TTC549 (cell line): ENCODE data around the gene STPG2.

Source experiments
- FAIRE-seq: peaks from 2 replicates; lab custom pipeline; 2012; peaks lifted over from hg19 to GRCh38; lab: Jason Lieb, UNC

The STPG2 gene

DNA sequence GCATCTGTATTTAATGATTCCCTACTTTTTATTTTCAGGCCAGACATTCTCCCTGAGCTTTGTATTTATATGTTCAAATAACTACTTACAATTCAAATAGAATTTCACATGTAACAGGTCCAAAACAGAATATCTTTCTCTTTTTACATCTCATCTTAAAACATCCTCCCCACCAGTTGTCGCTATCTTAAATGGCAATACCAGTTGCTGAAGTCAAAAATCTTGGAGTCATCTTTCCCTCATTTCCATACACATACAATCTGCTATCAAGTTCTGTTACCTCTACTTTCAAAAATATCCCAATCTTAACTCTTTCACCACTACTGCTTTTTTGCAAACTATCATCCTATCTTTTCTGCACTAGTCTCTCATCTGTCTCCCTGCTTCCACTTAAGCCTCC is 330.5 kb downstream of the STPG2 start:
- no peak for FAIRE-seq

DNA sequence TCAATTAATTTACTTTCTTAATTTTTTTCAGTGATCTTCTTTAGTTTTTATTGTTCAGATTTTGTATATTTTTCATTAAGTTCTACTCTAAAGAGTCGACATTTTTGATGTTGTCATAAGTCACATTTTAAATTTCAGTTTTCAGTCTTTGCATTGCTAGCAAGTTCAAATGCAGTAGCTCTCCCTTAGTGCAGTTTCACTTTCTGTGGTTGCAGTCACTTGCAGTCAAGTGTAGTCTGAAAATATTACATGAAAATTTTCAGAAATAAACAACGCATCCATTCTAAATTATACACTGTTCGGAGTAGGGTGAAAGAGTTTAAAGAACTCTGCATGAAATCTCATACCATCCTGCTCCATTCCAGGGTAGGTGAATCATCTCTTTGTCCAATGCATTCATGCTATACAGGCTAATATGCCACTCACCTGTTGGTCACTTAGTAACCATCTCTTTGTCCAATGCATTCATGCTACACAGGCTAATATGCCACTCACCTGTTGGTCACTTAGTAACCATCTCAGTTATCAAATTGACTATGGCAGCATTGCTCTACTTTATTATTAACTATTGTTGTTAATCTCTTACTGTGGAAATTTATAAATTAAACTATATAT is 356.9 kb downstream of the STPG2 start:
- no peak for FAIRE-seq

DNA sequence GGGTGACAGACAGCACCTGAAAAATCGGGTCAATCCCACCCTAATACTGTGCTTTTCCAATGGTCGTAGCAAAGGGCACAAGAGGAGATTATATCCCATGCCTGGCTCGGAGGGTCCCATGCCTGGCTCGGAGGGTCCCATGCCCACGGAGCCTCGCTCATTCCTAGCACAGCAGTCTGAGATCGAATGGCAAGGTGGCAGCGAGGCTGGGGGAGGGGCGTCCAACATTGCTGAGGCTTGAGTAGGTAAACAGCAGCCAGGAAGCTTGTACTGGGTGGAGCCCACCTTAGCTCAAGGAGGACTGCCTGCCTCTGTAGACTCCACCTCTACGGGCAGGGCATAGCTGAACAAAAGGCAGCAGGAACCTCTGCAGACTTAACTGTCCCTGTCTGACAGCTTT is 365.1 kb downstream of the STPG2 start:
- FAIRE-seq: no peak

DNA sequence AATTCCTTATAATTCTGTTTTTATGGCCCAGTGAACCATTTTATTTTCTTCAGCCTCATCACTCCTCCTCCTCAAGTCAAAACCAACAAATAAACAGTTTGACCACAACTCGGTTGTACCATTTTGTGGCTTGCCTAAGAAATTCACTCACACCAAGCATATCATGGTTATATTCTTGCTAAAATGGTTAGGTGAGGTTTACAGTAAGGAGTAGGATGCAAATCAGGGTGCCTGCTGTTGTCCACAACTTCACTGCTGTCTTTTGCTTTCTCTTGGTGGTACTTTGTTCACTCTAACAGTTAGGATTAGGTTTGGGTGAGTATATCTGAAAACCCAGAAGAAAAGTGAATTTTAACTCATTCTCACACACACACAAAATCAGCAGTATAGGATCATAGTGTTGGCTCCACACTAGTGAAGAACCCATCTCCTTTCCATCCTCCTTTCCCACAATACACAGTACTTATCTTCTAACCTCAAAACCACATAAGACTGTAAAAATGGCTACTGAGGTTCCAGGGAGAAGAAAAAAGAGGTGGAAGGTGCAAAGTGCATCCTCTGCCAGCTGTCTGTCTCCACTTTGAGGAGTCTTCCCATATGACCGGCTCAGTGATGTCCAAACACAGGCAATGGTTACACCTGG is 368.8 kb downstream of the STPG2 start:
- no peak for FAIRE-seq

DNA sequence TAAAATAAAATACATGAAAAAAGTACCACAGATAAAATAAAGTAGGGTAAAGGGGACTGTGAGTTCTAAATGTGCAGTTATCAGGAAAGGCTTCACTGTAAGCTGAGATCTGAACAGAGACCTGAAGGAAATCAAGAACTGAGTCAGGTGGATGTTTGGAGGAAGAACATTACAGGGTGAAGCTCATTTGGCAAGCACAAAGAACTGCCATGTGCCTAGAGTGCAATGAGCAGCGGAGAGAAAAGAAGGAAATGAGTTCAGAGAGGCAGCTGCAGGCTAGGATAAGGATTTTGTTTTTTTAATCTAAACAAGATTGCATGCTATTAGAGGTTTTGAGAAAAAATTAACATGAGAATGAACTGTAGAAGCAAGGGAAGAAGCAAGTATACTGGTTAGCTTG is 373.1 kb downstream of the STPG2 start:
- no peak for FAIRE-seq

DNA sequence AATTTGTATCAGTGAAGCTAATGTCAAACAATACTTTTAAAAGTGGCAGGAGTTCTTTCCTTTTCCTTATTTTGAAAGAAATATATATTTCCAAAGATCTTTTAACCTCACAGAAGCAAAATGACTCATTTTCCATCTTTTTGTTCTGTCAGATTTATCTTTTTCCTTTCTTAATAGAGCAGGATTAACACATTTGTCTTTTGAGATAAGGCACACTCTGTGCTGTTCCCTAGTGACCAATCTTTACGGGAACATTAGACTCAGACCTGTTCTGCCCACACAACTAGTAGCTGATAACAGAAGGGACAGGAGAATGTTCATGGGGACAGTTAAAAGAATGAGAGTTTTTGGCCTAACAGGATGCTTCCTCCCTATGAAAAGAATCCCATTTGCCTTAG is 381.2 kb downstream of the STPG2 start:
- no peak for FAIRE-seq

DNA sequence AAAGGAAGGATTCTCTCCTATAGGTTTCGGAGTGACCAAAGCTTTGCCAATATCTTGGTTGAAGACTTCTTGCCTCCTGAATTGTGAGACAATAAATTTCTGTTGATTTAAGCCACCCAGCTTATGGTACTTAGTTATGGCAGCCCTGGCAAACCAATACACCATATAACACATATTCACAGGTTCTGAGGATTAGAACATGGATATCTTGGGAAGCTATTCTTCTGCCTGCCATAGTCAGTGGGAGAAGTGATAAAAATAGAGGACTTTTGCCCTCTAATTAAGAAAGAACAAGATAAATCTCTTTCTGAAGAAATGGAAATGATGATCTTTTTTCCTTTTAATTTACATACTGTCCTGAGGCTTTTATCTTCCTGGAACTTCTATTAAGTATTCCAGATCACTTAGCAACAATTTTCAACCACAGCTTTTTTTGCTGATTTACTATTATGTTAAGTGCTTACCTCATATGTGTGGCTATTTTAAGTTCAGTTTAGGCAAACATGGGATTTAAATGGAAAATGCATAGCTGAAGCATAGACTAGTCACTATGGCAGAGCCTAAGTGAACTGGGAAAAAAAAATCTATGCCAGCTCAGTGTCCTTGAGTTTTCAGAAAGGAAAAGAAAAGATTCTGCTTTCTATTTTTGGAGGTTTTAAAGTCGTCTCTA is 381.7 kb downstream of the STPG2 start:
- no peak for FAIRE-seq

DNA sequence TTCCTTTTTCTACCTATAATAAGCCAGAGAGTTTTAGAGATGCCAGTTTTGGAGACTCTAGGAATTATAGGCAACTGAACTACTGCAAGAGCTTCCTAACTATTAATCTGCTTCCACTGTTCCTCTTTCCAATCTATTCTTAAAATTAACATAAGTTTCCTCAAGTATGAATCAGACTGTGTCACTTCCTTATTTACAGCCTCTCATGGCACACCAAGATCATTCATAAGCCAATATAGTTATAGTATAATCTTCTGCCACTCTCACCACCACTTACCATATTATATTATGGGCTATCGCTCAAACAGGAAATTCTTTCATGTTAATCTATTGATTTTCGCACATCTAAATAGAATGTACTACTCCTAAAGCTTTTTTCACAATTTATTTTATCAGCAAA is 383.5 kb downstream of the STPG2 start:
- FAIRE-seq: no peak

DNA sequence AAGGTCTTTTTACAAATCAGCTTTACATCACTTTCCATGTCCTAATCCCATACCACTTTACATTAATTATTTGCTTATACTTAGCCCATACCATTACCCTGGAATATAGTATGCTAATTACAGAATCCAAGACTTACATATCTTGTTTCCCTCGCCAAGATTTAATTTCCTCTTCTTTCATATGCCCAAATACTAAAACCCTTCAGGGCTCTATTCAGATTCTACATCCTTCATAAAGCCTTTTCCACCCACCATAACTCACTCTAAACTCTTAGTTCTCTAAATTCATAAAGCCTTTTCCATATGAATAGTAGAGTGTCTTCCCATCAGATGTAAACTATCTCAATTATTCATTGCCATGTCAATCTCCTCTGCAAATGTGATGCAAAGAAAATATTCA is 390.7 kb downstream of the STPG2 start:
- no peak for FAIRE-seq

DNA sequence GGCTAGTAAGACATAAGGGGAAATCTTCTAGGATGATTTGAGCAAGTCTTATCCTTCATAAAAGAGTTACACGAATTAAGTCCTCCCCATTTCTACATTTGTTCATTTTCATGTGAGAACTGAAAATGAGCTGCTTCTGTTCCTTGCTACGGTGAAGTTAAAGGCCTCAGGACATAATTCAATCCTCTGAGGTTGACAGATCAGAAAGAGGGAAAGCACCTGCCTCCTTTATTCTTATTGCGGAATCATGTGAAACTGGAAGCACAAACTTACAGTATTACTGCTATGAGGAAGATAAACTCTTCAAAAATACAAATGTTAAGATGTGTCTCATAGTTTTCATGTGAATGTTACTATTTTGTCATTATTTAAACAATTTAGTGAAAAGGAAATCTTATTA is 395.3 kb downstream of the STPG2 start:
- FAIRE-seq: no peak

DNA sequence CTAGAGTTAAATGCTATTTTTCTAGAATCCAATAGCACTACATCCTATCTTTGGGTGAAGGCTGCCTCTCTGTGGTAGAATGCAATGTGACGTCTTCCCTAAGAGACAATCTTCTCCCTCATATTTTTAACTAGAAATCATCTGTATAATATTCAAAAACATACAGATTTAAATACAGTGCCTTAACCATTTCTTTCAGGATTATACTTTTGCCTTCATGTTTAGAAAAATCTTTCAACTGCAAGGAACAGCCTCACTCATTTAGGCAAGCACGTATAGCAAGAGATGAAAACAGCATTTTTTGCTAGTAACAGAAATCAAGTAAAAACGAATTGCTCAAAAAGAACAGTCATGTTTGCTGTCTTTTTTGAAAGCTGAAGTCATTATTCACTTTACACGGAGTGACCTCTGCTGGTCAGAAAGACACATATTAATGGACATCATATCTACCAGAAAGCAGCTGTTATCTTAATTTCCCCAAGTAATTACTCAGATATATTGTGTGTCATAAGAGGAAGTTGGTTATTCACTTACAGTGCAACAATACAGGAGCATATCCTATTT is 422.3 kb downstream of the STPG2 start:
- no peak for FAIRE-seq

DNA sequence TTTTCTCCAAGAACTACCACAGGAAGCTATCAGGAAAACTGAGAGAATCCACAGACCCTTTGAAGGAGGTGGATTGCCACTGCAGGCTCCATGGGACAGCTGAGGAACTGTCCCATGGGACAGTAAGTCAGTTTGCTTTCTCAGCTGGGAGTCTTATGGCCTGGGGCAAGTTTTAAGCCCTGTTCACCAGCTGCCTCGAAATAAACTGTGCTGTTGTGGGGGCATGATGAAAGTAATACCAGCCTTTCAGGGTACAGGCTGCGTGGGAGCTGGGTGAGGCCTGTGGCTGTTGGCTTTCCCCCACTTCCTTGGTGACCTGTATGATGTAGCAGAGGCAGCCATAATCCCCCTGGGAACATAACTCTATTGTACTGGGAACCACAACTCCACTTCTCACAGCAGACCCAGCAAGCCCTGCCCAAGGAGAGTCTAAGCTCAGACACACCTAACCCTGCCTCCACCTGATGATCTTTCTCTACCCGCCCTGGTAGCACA is 452.1 kb downstream of the STPG2 start:
- no peak for FAIRE-seq

DNA sequence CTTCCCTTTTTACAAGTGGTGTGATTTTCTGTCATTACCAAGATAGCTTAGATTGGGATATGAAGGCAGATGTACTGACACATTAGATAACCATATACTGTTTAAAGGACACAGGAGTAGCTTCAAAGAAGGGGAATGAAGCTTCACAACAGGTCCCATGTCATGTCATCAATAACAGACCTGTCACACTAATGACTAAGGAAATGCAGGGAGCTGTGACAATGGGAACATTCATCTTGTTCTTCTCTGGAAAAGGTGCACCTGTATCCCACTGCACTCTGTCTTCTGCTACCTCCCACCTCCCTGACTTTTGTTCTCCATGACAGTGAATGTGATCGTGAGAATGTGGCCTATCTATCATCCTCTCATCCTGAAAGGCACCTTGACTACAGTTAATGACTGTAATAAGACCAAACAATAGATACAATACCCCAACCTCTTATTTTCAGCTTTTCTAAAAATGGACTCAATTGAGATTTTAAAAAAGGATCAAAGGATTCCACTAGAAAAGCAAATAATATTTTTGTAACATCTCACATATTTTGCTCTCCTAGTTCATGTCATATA is 472.5 kb downstream of the STPG2 start:
- FAIRE-seq: no peak

DNA sequence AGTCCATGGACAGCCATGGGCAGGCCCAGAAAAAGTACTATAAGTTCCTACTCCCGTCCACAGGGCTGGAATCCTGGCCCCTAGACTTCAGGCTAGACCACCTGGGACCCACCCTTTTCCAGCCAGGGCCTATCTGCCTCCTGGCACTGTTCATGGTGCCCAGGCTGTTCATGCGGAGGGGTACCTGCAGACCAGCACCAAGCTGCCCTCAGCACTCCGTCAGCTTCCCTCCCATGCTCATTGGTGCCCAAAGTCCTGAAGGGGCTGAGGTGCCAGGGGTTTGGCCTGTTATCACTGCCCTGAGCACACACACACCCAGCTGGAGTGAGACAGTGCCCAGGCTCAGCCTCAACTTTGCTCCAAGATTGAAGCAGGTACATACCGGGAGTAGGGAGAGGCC is 477.7 kb downstream of the STPG2 start:
- no peak for FAIRE-seq

DNA sequence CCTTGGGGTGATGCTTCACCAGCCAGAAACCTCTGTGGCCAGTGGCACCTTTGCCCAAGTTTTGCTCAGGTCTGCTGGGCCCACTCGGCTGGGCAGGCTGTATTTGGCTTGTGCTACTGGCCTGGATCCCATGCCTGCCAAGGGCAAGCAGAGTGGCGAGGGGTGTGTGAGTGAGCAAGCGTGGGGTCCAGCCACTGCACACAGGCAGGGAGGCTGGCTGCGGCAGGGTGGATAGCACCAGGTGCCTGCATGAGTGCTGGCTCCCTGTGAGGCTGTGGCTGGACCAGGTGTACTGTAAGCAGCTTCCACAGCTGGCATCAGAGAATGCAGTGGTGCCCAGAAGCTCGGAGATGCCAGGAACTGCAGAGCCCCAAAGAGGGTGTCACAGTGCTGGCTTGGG is 478.5 kb downstream of the STPG2 start:
- FAIRE-seq: no peak

DNA sequence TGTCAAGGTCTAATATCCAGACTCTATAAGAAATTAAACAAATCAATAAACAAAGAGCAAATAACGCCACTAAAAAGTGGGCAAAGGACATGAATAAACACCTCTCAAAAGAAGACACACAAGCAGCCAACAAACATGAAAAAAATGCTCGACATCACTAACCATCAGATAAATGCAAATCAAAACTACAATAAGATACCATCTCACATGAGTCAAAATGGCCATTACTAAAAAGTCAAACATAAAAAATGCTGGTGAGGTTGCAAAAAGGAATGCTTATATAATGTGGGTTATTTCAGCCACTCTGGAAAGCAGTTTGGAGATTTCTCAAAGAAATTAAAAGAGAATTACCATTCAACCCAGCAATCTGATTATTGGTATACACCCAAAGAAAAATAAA is 481.1 kb downstream of the STPG2 start:
- FAIRE-seq: no peak

DNA sequence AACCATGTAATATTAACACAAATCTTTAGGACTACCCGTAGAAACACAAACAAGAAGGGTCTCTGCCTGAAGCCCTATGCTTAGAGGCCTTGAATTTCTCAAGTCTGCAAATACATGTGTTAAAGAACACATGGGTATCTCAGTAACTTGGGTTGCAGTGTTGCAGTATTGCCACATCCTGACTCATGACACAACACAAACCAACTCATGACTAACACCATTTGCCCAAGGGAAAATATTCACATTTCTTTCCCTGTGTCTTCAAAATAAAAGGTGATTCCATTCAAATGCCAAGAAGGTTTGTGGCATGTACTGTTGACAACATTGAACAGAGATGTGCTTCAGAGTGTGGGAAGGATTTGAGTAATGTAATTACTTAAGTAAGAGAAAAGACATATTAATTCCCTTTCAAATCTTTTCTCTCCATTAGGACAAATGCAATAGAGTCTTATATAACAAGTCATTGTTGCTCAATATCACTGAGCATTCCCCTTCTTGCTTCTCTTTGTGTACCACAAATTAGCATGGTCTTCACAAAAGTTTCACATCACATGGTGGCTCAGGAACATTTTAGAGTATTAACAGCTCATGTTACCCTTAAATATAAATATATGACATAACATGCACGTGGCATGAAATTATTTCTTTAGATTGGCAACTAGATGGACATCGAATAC is 487.1 kb downstream of the STPG2 start:
- no peak for FAIRE-seq

DNA sequence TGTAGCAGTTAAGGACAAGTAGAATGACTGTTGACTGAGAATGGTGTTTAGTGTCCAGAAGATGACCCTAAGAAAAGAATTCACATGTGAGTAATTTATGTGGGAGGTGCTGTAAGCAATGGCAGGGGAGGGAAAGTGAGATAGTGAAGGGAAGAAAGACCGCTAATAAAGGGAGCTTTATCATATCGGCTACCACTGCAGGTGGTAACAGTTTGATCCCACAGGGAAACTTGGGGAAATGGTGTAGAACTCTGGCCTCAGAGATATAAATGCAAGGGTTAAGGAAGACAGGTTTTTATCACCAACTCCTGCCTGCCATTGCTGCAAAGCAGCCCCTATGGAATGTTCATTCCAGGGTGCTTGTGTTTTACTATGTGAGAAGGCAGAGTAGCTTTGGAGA is 489.6 kb downstream of the STPG2 start:
- no peak for FAIRE-seq

DNA sequence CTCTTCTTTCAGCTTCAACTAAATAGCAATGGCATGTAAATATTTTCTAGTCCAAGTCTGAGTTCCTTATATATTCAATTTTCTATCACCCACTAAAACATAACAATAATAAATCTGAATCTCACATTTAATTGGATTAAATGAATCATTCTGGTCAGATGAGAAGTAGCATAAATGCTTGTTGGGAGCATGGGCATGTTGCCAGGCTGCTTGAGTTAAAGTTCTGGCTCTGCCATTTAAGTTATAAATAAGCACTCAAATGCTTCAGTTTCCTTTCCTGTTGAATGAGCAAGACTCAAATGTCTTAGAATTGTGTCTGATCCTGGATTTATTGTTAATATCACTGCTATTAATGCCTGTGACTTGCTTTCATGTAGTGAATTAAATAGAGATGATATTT is 496.3 kb downstream of the STPG2 start:
- FAIRE-seq: no peak

DNA sequence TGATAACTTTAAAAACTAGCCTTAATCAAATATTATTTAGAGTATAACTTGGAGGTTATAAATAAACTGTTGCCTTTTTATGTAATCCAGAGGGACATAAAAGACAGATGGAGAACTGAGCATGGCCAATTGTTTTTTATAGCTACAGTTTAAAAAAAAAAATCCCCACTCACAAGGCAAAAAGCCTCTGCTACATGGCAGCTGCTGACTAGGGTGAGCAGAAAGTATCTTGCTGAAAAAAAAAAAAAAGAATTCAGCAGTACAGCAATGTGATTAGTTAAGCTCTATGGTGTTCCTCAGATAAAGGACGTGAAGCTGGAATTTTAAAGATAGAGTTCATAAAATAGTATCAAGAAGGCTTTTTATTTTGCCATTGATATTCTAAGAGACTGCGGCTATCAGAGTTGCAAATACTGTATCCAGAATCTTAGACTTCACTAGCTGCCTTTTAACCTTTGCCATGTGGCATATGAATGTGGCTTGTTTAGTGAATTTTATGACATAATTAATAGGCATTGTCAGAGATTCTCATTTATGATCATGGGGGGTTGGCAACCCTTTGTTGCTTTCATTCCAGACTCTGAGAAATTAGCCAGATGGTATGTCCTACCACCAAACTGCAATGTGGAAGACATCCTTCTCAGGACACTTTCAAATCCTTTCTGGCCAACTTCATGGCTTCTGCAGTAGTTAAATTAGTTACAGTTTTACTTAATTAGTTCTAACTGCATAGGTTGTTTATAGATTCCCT is 498.0 kb downstream of the STPG2 start:
- FAIRE-seq: no peak

DNA sequence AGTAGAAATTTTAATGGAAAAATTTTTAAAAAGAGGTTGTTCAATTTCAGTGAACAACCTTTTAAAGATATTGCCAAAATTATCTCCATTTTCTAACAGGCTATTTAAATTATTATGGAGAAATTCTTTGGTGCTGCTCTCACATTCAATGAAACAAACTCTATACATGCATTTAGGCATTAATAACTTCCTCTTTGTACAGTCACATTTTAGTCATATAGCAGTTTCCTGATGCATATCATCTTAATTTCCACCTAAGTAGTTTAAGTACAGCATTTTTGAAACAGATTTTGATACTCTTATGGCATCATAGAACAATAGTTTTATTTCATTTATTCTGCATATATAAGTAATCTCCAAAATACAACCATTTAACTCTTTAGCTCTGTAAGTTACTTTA is 500.1 kb downstream of the STPG2 start:
- no peak for FAIRE-seq

DNA sequence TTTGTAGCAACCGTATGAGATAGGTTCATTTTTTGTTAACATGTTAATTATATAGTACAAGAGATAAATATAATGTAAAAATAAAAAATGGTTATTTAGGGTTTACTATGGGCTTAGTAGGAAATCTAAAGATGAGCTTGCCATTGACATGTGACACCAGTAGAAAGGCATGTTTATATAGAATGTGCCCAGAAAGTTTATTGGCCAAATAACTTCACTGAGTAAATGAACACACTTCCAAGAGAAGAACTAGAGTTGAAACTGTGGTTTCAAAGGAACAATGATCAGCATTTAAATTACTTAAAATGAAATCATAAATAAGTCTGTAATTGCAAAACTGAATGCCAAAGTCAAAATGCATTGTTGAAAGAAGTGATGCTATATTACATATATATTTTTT is 503.3 kb downstream of the STPG2 start:
- FAIRE-seq: no peak
